WTC11 (cell line): ENCODE results near the gene COL26A1. TPM values are rescaled to one million over a fixed set of nuclear protein-coding genes. Genes with fewer than 3 reads are reported as not detected.

Source experiments
- CBFB ChIP-seq: sonication (generic); formaldehyde crosslinking; IDR thresholded peaks from 2 replicates; pipeline ENCODE4 v1.8.1; 2022; ENCODE audit warnings: mild to moderate bottlenecking, low read depth, missing genetic modification reagents
- GABPB1 ChIP-seq: sonication (generic); formaldehyde crosslinking; IDR thresholded peaks from 2 replicates; pipeline ENCODE4 v1.8.1; 2023; ENCODE audit warnings: mild to moderate bottlenecking, missing genetic modification reagents
- PRRX2 ChIP-seq: fragments of 250-450 bp; sonication (Bioruptor Pico); IDR thresholded peaks from 2 replicates; pipeline ENCODE4 v1.8.0; 2021; ENCODE audit warnings: mild to moderate bottlenecking
- SMAD4 ChIP-seq: sonication (generic); formaldehyde crosslinking; IDR thresholded peaks from 2 replicates; pipeline ENCODE4 v1.8.0; 2022; ENCODE audit warnings: mild to moderate bottlenecking, missing genetic modification reagents
- SOX15 ChIP-seq: fragments of 250-450 bp; sonication (Bioruptor Pico); IDR thresholded peaks from 2 replicates; pipeline ENCODE4 v1.9.0; 2021; ENCODE audit warnings: mild to moderate bottlenecking
- TEAD1 ChIP-seq: sonication (generic); formaldehyde crosslinking; IDR thresholded peaks from 2 replicates; pipeline ENCODE4 v1.8.0; 2022; ENCODE audit warnings: mild to moderate bottlenecking, missing genetic modification reagents
- ZBTB21 ChIP-seq: sonication (generic); formaldehyde crosslinking; IDR thresholded peaks from 2 replicates; pipeline ENCODE4 v1.8.1; 2023; ENCODE audit warnings: mild to moderate bottlenecking, missing genetic modification reagents, borderline replicate concordance
- ZNF121 ChIP-seq: sonication (generic); formaldehyde crosslinking; IDR thresholded peaks from 2 replicates; pipeline ENCODE4 v1.8.0; 2023; ENCODE audit warnings: missing genetic modification reagents
- ZNF138 ChIP-seq: sonication (generic); formaldehyde crosslinking; conservative IDR thresholded peaks from 2 replicates; pipeline ENCODE4 v1.8.1; 2022; ENCODE audit warnings: mild to moderate bottlenecking, moderate library complexity, missing genetic modification reagents
- ZNF423 ChIP-seq: fragments of 250-450 bp; sonication (Bioruptor Pico); IDR thresholded peaks from 2 replicates; pipeline ENCODE4 v2.1.2; 2022; ENCODE audit warnings: mild to moderate bottlenecking, moderate library complexity
- total RNA-seq: library from RNA; stranded (reverse); gene quantifications from 3 replicates; pipeline ENCODE4 v1.2.3, GENCODE V29; 2021
- TF ChIP-seq, protein P1 (sequence below): sonication (generic); formaldehyde crosslinking; IDR thresholded peaks from 2 replicates; pipeline ENCODE4 v1.8.0; 2022; ENCODE audit warnings: mild to moderate bottlenecking, missing genetic modification reagents
- TF ChIP-seq, protein P2 (sequence below): fragments of 250-450 bp; sonication (Bioruptor Pico); conservative IDR thresholded peaks from 2 replicates; pipeline ENCODE4 v1.9.0; 2021; ENCODE audit warnings: mild to moderate bottlenecking
- TF ChIP-seq, protein P3 (sequence below): sonication (generic); formaldehyde crosslinking; IDR thresholded peaks from 2 replicates; pipeline ENCODE4 v1.8.1; 2022; ENCODE audit warnings: mild to moderate bottlenecking, missing genetic modification reagents, moderate library complexity, borderline replicate concordance
- TF ChIP-seq, protein P4 (sequence below): sonication (generic); formaldehyde crosslinking; conservative IDR thresholded peaks from 2 replicates; pipeline ENCODE4 v1.8.1; 2023; ENCODE audit warnings: mild to moderate bottlenecking, low read depth, missing genetic modification reagents, moderate library complexity
- TF ChIP-seq, protein P5 (sequence below): sonication (generic); formaldehyde crosslinking; IDR thresholded peaks from 2 replicates; pipeline ENCODE4 v1.8.0; 2022; ENCODE audit warnings: missing genetic modification reagents
- TF ChIP-seq, protein P6 (sequence below): fragments of 250-450 bp; sonication (Bioruptor Pico); IDR thresholded peaks from 2 replicates; pipeline ENCODE4 v2.1.2; 2022; ENCODE audit warnings: mild to moderate bottlenecking, moderate library complexity
- TF ChIP-seq, protein P7 (sequence below): sonication (generic); formaldehyde crosslinking; IDR thresholded peaks from 2 replicates; pipeline ENCODE4 v1.8.1; 2022; ENCODE audit warnings: low read depth, mild to moderate bottlenecking, moderate library complexity, missing genetic modification reagents, borderline replicate concordance

Gene COL26A1
- total RNA-seq, 1 experiment from 2014 or later = 64.4 TPM

DNA sequence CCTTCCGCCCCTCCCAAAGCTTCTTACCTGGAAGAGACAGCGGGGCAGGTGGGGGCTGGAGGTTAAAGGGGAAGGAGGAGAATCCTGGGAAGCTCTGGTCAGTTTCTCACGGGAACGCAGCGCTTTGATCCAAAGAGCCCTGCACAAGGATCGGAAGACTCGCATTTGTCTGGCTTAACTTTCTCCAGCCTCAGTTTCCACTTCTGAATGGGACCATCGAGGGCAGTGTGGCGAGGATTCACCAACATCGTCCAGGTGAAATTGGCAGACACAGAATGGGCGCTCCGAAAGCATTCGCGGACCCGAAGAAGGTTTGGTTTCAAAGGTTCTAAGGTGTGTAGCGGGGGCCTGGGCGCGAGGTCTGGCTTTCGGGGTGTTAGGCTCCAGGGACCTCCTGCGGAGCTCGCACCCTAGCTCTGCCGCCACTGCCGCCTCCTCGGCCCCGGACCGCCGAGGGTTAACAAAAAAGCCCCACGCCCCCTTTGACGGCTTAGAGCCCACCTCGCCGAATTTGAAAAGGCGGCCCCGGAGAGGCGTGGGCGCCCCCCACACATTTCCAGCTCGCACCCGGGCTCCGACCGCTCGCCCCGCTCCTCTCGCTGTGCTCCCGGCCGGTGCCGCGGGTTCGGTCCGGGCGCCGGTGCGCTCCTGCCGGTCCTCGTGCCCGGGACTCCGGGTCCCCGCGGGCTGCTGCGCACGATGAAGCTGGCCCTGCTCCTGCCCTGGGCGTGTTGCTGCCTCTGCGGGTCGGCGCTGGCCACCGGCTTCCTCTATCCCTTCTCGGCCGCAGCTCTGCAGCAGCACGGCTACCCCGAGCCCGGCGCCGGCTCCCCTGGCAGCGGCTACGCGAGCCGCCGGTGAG, at the start of gene COL26A1 (continued):
- TF ChIP-seq, protein P1, sequence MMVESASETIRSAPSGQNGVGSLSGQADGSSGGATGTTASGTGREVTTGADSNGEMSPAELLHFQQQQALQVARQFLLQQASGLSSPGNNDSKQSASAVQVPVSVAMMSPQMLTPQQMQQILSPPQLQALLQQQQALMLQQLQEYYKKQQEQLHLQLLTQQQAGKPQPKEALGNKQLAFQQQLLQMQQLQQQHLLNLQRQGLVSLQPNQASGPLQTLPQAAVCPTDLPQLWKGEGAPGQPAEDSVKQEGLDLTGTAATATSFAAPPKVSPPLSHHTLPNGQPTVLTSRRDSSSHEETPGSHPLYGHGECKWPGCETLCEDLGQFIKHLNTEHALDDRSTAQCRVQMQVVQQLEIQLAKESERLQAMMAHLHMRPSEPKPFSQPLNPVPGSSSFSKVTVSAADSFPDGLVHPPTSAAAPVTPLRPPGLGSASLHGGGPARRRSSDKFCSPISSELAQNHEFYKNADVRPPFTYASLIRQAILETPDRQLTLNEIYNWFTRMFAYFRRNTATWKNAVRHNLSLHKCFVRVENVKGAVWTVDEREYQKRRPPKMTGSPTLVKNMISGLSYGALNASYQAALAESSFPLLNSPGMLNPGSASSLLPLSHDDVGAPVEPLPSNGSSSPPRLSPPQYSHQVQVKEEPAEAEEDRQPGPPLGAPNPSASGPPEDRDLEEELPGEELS (CRISPR knock-in tag) = no peak
- TF ChIP-seq CBFB (CRISPR knock-in tag) (peak; percentile 57; the same call in 1 of the 2 replicates), ZNF138 (CRISPR knock-in tag) (no peak), GABPB1 (CRISPR knock-in tag) (no peak), SOX15 (CRISPR knock-in tag) (no peak), SMAD4 (CRISPR knock-in tag) (0 out of 2 replicates have a peak, but pooled peaks have one; percentile 23), PRRX2 (CRISPR knock-in tag) (no peak), TEAD1 (0 out of 2 replicates have a peak, but pooled peaks have one; percentile 26), ZBTB21 (CRISPR knock-in tag) (0 out of 2 replicates have a peak, but pooled peaks have one; percentile 54), ZNF423 (peak; percentile 4; the same call in 1 of the 2 replicates), ZNF121 (CRISPR knock-in tag) (no peak)
- TF ChIP-seq, protein P2, sequence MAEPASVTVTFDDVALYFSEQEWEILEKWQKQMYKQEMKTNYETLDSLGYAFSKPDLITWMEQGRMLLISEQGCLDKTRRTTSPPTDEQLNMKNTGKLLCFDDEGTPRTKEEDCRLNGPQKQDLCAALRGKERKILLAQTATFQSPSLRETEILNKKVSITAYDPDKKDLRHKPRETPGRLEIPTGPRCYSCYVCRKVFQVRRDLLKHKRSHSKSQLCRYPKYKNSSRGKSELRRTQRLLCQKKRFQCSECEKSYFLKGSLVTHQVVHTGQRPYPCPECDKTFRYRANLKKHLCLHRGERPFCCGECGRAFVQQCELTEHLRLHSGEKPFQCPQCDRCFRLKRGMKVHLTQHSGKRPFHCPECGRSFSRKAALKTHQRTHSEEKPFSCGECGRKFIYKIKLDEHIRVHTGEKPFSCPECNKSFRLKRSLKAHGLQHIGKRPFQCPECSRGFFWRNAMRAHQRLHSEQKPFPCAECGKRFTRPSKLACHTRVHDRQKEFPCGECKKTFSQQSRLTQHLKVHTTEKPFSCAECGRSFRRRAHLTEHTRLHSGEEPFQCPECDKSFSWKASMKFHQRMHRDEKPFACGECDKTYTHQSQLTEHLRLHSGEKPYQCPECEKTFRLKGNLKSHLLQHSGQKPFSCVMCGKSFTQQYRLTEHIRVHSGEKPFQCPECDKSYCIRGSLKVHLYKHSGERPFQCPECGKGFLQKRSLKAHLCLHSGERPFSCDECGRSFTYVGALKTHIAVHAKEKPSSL = no peak
- TF ChIP-seq, protein P3, sequence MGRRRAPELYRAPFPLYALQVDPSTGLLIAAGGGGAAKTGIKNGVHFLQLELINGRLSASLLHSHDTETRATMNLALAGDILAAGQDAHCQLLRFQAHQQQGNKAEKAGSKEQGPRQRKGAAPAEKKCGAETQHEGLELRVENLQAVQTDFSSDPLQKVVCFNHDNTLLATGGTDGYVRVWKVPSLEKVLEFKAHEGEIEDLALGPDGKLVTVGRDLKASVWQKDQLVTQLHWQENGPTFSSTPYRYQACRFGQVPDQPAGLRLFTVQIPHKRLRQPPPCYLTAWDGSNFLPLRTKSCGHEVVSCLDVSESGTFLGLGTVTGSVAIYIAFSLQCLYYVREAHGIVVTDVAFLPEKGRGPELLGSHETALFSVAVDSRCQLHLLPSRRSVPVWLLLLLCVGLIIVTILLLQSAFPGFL (CRISPR knock-in tag) = no peak
- TF ChIP-seq, protein P4, sequence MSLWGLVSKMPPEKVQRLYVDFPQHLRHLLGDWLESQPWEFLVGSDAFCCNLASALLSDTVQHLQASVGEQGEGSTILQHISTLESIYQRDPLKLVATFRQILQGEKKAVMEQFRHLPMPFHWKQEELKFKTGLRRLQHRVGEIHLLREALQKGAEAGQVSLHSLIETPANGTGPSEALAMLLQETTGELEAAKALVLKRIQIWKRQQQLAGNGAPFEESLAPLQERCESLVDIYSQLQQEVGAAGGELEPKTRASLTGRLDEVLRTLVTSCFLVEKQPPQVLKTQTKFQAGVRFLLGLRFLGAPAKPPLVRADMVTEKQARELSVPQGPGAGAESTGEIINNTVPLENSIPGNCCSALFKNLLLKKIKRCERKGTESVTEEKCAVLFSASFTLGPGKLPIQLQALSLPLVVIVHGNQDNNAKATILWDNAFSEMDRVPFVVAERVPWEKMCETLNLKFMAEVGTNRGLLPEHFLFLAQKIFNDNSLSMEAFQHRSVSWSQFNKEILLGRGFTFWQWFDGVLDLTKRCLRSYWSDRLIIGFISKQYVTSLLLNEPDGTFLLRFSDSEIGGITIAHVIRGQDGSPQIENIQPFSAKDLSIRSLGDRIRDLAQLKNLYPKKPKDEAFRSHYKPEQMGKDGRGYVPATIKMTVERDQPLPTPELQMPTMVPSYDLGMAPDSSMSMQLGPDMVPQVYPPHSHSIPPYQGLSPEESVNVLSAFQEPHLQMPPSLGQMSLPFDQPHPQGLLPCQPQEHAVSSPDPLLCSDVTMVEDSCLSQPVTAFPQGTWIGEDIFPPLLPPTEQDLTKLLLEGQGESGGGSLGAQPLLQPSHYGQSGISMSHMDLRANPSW (CRISPR knock-in tag) = 0 out of 2 replicates have a peak, but pooled peaks have one; percentile 54
- TF ChIP-seq, protein P5, sequence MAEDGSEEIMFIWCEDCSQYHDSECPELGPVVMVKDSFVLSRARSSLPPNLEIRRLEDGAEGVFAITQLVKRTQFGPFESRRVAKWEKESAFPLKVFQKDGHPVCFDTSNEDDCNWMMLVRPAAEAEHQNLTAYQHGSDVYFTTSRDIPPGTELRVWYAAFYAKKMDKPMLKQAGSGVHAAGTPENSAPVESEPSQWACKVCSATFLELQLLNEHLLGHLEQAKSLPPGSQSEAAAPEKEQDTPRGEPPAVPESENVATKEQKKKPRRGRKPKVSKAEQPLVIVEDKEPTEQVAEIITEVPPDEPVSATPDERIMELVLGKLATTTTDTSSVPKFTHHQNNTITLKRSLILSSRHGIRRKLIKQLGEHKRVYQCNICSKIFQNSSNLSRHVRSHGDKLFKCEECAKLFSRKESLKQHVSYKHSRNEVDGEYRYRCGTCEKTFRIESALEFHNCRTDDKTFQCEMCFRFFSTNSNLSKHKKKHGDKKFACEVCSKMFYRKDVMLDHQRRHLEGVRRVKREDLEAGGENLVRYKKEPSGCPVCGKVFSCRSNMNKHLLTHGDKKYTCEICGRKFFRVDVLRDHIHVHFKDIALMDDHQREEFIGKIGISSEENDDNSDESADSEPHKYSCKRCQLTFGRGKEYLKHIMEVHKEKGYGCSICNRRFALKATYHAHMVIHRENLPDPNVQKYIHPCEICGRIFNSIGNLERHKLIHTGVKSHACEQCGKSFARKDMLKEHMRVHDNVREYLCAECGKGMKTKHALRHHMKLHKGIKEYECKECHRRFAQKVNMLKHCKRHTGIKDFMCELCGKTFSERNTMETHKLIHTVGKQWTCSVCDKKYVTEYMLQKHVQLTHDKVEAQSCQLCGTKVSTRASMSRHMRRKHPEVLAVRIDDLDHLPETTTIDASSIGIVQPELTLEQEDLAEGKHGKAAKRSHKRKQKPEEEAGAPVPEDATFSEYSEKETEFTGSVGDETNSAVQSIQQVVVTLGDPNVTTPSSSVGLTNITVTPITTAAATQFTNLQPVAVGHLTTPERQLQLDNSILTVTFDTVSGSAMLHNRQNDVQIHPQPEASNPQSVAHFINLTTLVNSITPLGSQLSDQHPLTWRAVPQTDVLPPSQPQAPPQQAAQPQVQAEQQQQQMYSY (CRISPR knock-in tag) = no peak; the same call in 1 of the 2 replicates
- TF ChIP-seq, protein P6, sequence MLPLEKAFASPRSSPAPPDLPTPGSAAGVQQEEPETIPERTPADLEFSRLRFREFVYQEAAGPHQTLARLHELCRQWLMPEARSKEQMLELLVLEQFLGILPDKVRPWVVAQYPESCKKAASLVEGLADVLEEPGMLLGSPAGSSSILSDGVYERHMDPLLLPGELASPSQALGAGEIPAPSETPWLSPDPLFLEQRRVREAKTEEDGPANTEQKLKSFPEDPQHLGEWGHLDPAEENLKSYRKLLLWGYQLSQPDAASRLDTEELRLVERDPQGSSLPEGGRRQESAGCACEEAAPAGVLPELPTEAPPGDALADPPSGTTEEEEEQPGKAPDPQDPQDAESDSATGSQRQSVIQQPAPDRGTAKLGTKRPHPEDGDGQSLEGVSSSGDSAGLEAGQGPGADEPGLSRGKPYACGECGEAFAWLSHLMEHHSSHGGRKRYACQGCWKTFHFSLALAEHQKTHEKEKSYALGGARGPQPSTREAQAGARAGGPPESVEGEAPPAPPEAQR = no peak
- TF ChIP-seq, protein P7, sequence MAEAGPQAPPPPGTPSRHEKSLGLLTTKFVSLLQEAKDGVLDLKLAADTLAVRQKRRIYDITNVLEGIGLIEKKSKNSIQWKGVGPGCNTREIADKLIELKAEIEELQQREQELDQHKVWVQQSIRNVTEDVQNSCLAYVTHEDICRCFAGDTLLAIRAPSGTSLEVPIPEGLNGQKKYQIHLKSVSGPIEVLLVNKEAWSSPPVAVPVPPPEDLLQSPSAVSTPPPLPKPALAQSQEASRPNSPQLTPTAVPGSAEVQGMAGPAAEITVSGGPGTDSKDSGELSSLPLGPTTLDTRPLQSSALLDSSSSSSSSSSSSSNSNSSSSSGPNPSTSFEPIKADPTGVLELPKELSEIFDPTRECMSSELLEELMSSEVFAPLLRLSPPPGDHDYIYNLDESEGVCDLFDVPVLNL (CRISPR knock-in tag) = no peak
